ENCODE results near the gene PROM1. TPM values are rescaled to one million over a fixed set of nuclear protein-coding genes. Genes with fewer than 3 reads are reported as not detected.

Gene PROM1
- total RNA-seq, 1 donor from 2014 or later, result 55.9 TPM

GRCh38 chr4:15963576-15963975 lies 120.2 kb downstream of the PROM1 start:
- Mint-ChIP-seq H3K4me3 (no peak overlapping the region), H3K4me1 (peaks cover 3% of the 10 kb centered on the region), H3K27ac (peak overlapping the region; percentile 32), H3K27me3 (ENCODE audit: insufficient read depth, low read depth) (peaks cover 2% of the 10 kb centered on the region), H3K36me3 (peaks cover 17% of the 10 kb centered on the region), H3K9me3 (peaks cover 5% of the 10 kb centered on the region)
- Histone ChIP-seq H3K4me3 (no peak overlapping the region), H3K9me3 (ENCODE audit: low read depth) (no peaks in the 10 kb centered on the region), H3K27me3 (no peaks in the 10 kb centered on the region), H3K9ac (no peak overlapping the region), H3F3A (ENCODE audit: low read depth) (no peaks in the 10 kb centered on the region), H3K27ac (no peak overlapping the region), H3K36me3 (no peaks in the 10 kb centered on the region), H3K4me2 (no peak overlapping the region), H3K4me1 (no peaks in the 10 kb centered on the region), H4K20me1 (ENCODE audit: low read depth) (no peaks in the 10 kb centered on the region), H2AFZ (replicated peaks) (no peak overlapping the region), H3K79me2 (ENCODE audit: low read depth) (no peaks in the 10 kb centered on the region)
- no peak for DNase-seq (ENCODE audit: low spot score)
- no peak for TF ChIP-seq EZH2 (IDR thresholded peaks at IDR 0.05)
- no peak for TF ChIP-seq CTCF (IDR thresholded peaks at IDR 0.05)
- no peak for TF ChIP-seq EZH2phosphoT487 (IDR thresholded peaks at IDR 0.05)

GRCh38 chr4:15963001-15963451 lies 120.8 kb downstream of the PROM1 start, which contains the start of gene FGFBP2:
TSS of gene FGFBP2 (minus strand) at chr4:15963175. CDS start at chr4:15963129, 46 bp downstream.
- Histone ChIP-seq H3K9me3 (ENCODE audit: low read depth) (no peaks in the 10 kb centered on the region), H3K27ac (no peak within 1 kb of the TSS), H3K9ac (no peak within 1 kb of the TSS), H3K4me1 (no peaks in the 10 kb centered on the region), H3K27me3 (no peaks in the 10 kb centered on the region), H4K20me1 (ENCODE audit: low read depth) (no peaks in the 10 kb centered on the region), H3K4me2 (no peak within 1 kb of the TSS), H3K36me3 (no peaks in the 10 kb centered on the region), H2AFZ (replicated peaks) (no peak within 1 kb of the TSS), H3F3A (ENCODE audit: low read depth) (no peaks in the 10 kb centered on the region), H3K79me2 (ENCODE audit: low read depth) (no peaks in the 10 kb centered on the region), H3K4me3 (no peak within 1 kb of the TSS)
- Mint-ChIP-seq H3K4me1 (peaks cover 3% of the 10 kb centered on the region), H3K4me3 (no peak within 1 kb of the TSS), H3K27ac (peak within 1 kb of the TSS; percentile 32), H3K36me3 (peaks cover 12% of the 10 kb centered on the region), H3K9me3 (peaks cover 5% of the 10 kb centered on the region), H3K27me3 (ENCODE audit: insufficient read depth, low read depth) (peaks cover 2% of the 10 kb centered on the region)
- TF ChIP-seq CTCF (IDR thresholded peaks at IDR 0.05) (peak; percentile 63), EZH2 (IDR thresholded peaks at IDR 0.05) (no peak)
- DNase-seq (ENCODE audit: low spot score), result peak; percentile 67

GRCh38 chr4:15961781-15962510 lies 121.9 kb downstream of the PROM1 start:
- Histone ChIP-seq H4K20me1 (ENCODE audit: low read depth) (no peaks in the 10 kb centered on the region), H3K9me3 (ENCODE audit: low read depth) (no peaks in the 10 kb centered on the region), H3K27ac (no peak overlapping the region), H3K4me1 (no peaks in the 10 kb centered on the region), H3K27me3 (no peaks in the 10 kb centered on the region), H3K4me3 (no peak overlapping the region), H3F3A (ENCODE audit: low read depth) (no peaks in the 10 kb centered on the region), H3K36me3 (no peaks in the 10 kb centered on the region), H3K4me2 (no peak overlapping the region), H2AFZ (replicated peaks) (no peak overlapping the region), H3K79me2 (ENCODE audit: low read depth) (no peaks in the 10 kb centered on the region), H3K9ac (no peak overlapping the region)
- no peak for DNase-seq (ENCODE audit: low spot score)
- H3K4me1 Mint-ChIP-seq, result peaks cover 3% of the 10 kb centered on the region
- TF ChIP-seq EZH2 (IDR thresholded peaks at IDR 0.05) (no peak), CTCF (IDR thresholded peaks at IDR 0.05) (no peak), EZH2phosphoT487 (IDR thresholded peaks at IDR 0.05) (no peak)
- peaks cover 5% of the 10 kb centered on the region for H3K9me3 Mint-ChIP-seq
- no peak overlapping the region for H3K27ac Mint-ChIP-seq
- peaks cover 2% of the 10 kb centered on the region for H3K27me3 Mint-ChIP-seq (ENCODE audit: insufficient read depth, low read depth)
- peaks cover 6% of the 10 kb centered on the region for H3K36me3 Mint-ChIP-seq
- no peak overlapping the region for H3K4me3 Mint-ChIP-seq

All from neural progenitor cell (in vitro differentiated cells).